B cell (primary cell): ENCODE measurements around the gene DNAJB6. TPM values are rescaled to one million over a fixed set of nuclear protein-coding genes. Genes with fewer than 3 reads are reported as not detected.
A peak's percentile ranks its signal among the peaks of the same experiment; 100 is the strongest.

ENCODE experiments used
- ATAC-seq: fragments of 200-7000 bp; cut with Tn5 transposase; one replicate; pipeline ENCODE4 v1.10.0; 2021; ENCODE audit warnings: low read depth, mild to moderate bottlenecking, moderate number of reproducible peaks, moderate library complexity
- CTCF ChIA-PET: fragments of 350-600 bp; sonication (Branson Sonifier 250); formaldehyde crosslinking; loops from one replicate; lab custom pipeline; 2021; ENCODE audit warnings: antibody characterized with exemption, inconsistent platforms; lab: Charles Lee
- POLR2A ChIA-PET: fragments of 350-600 bp; sonication (Branson Sonifier 250); formaldehyde crosslinking; loops from one replicate; lab custom pipeline; 2021; ENCODE audit warnings: antibody characterized with exemption; lab: Charles Lee
- DNase-seq: peaks from one replicate; pipeline ENCODE4 v3.0.0; 2013
- H2AFZ ChIP-seq: 2 replicates; pipeline ENCODE4 v1.6.1; 2012; ENCODE audit warnings: mild to moderate bottlenecking, low read depth, low read length; ENCODE audit not compliant: insufficient read depth, poor library complexity, severe bottlenecking
- H3K27ac ChIP-seq, 2 donors: 1 replicate in 1 of 2; 2 replicates in 1 of 2; pipeline ENCODE4 v1.5.1; 2012 to 2013; ENCODE audit warnings: low read length in 2 of 2, mild to moderate bottlenecking in 2 of 2, moderate library complexity in 1 of 2
- H3K27me3 ChIP-seq, 4 experiments: fragments of 200-600 bp in 1 of 4; sonication (generic) in 1 of 4; replicated peaks in 1 of 4; 1 replicate in 2 of 4; 2 replicates in 2 of 4; pipeline versions ENCODE4 v1.6.1 to v1.7.0; 2013 to 2016; ENCODE audit warnings: low read length in 3 of 4, mild to moderate bottlenecking in 2 of 4, mixed read lengths in 1 of 4, moderate library complexity in 1 of 4; ENCODE audit not compliant: insufficient read depth in 4 of 4, control insufficient read depth in 3 of 4; ENCODE audit errors: control extremely low read depth in 1 of 4
- H3K36me3 ChIP-seq, 2 experiments: replicated peaks in 1 of 2; 1 replicate in 1 of 2; 2 replicates in 1 of 2; pipeline versions ENCODE4 v1.6.1 to v1.7.1; 2013; ENCODE audit warnings: low read length in 1 of 2; ENCODE audit not compliant: insufficient read depth in 2 of 2, control insufficient read depth in 1 of 2; ENCODE audit errors: control extremely low read depth in 1 of 2, extremely low read depth in 1 of 2
- H3K4me1 ChIP-seq, 2 donors: fragments of 200-600 bp in 1 of 2; sonication (generic) in 1 of 2; 1 replicate in 1 of 2; 2 replicates in 1 of 2; pipeline versions ENCODE4 v1.5.1 to v1.6.1; 2013 to 2017; ENCODE audit warnings: low read length in 2 of 2; ENCODE audit not compliant: control insufficient read depth in 2 of 2, insufficient read depth in 2 of 2
- H3K4me2 ChIP-seq: replicated peaks from 2 replicates; pipeline ENCODE3; 2012; ENCODE audit warnings: mild to moderate bottlenecking, low read depth, low read length; ENCODE audit not compliant: poor library complexity, severe bottlenecking
- H3K4me3 ChIP-seq, 5 experiments: fragments of 200-600 bp in 1 of 5; sonication (generic) in 1 of 5; 1 replicate in 3 of 5; 2 replicates in 2 of 5; pipeline versions ENCODE4 v1.5.1 to v1.7.0; 2011 to 2016; ENCODE audit warnings: low read length in 4 of 5, mild to moderate bottlenecking in 4 of 5, low read depth in 2 of 5, control low read depth in 1 of 5, moderate library complexity in 1 of 5; ENCODE audit not compliant: insufficient read depth in 1 of 5; ENCODE audit errors: control extremely low read depth in 1 of 5, extremely low read depth in 1 of 5
- H3K79me2 ChIP-seq: fragments of 200-600 bp; sonication (generic); one replicate; pipeline ENCODE4 v1.6.0; 2016; ENCODE audit warnings: low read length; ENCODE audit not compliant: control insufficient read depth, insufficient read depth
- H3K9ac ChIP-seq: fragments of 200-600 bp; sonication (generic); 2 replicates; pipeline ENCODE4 v1.6.1; 2017; ENCODE audit warnings: mild to moderate bottlenecking, low read length, moderate library complexity
- H3K9me3 ChIP-seq, 3 donors: one replicate each; pipeline versions ENCODE4 v1.6.1 to v1.7.1; 2013; ENCODE audit warnings: low read length in 2 of 3; ENCODE audit not compliant: control insufficient read depth in 2 of 3, insufficient read depth in 1 of 3; ENCODE audit errors: control extremely low read depth in 1 of 3
- H4K20me1 ChIP-seq: 2 replicates; pipeline ENCODE4 v1.6.0; 2012; ENCODE audit warnings: mild to moderate bottlenecking, low read length; ENCODE audit not compliant: insufficient read depth, control insufficient read depth, poor library complexity, severe bottlenecking
- H3K27ac Mint-ChIP-seq: one replicate; pipeline ENCODE4 v1.8.0; 2021; ENCODE audit warnings: mixed read lengths
- H3K27me3 Mint-ChIP-seq: one replicate; pipeline ENCODE4 v1.8.0; 2021; ENCODE audit warnings: mixed read lengths
- H3K4me1 Mint-ChIP-seq: one replicate; pipeline ENCODE4 v1.8.0; 2021; ENCODE audit warnings: mixed read lengths
- H3K4me3 Mint-ChIP-seq: one replicate; pipeline ENCODE4 v1.8.0; 2021; ENCODE audit warnings: mixed read lengths
- H3K9me3 Mint-ChIP-seq: one replicate; pipeline ENCODE4 v1.8.0; 2022; ENCODE audit warnings: mixed read lengths; ENCODE audit not compliant: insufficient read depth
- EZH2 ChIP-seq: IDR thresholded peaks from 2 replicates; pipeline ENCODE4 v1.6.1; 2012; ENCODE audit warnings: borderline replicate concordance, low read depth, mild to moderate bottlenecking, moderate library complexity, low read length; ENCODE audit not compliant: insufficient read depth, poor library complexity, severe bottlenecking
- WGBS: methylation state at CpG from one replicate; pipeline ENCODE4 v1.1.5; 2013; ENCODE audit warnings: missing lambda C conversion rate; ENCODE audit not compliant: insufficient coverage; 5-methylcytosine and 5-hydroxymethylcytosine counted together
- intact Hi-C: fragments of 100-400 bp; cut with micrococcal nuclease; formaldehyde crosslinking; loops from one replicate; pipeline ENCODE4 v1.10.0; 2022
- polyA plus RNA-seq: library from polyadenylated mRNA; depleted of rRNA; stranded (reverse); fragments of >200 nt; gene quantifications from 2 replicates; pipeline ENCODE4 v1.2.3, GENCODE V29; 2012
- total RNA-seq, 2 donors: library from RNA; stranded (reverse); fragments of 120-200 nt in 1 of 2; gene quantifications; 1 replicate in 1 of 2; 2 replicates in 1 of 2; pipeline versions ENCODE4 v1.2.3 to v1.2.4, GENCODE V29; 2013 to 2022
- TF ChIP-seq, protein P1 (sequence below): fragments of 200-600 bp; IDR thresholded peaks from one replicate; pipeline ENCODE4 v1.8.0; 2022; ENCODE audit warnings: antibody characterized with exemption, mild to moderate bottlenecking

DNAJB6 gene
- total and polyA plus RNA-seq, 2 donors (not counting 1 experiment from before 2014, with no cell fraction given) = 22.4 to 116 TPM

- CTCF ChIA-PET = no interaction called here
- POLR2A ChIA-PET = no interaction called here
- no peak overlapping the region for H3K4me2 ChIP-seq
These were observed 29.7 kb upstream of the DNAJB6 start for GRCh38 chr7:157306846-157307838.

More at GRCh38 chr7:157306846-157307838, 29.7 kb upstream of the DNAJB6 start:
- peaks cover 8% of the 10 kb centered on the region for H3K27me3 Mint-ChIP-seq
- 89% methylated on average over 27 of the region's 27 CpGs for WGBS
- DNase-seq (no peak), ATAC-seq (no peak)
- H3K4me1 Mint-ChIP-seq = peaks cover 13% of the 10 kb centered on the region
- no peaks in the 10 kb centered on the region for H3K27me3 ChIP-seq
- no peak overlapping the region for H3K27ac ChIP-seq
- no peak overlapping the region for H3K4me3 Mint-ChIP-seq
- H3K4me1 ChIP-seq = peaks cover 3 to 8% of the 10 kb centered on the region in 2 donors
- H2AFZ ChIP-seq = no peak overlapping the region
- no peak overlapping the region for H3K4me3 ChIP-seq
- H3K9me3 ChIP-seq = no peaks in the 10 kb centered on the region
- H3K9ac ChIP-seq = no peak overlapping the region
- H3K36me3 ChIP-seq = no peaks in the 10 kb centered on the region
- TF ChIP-seq, protein P1, sequence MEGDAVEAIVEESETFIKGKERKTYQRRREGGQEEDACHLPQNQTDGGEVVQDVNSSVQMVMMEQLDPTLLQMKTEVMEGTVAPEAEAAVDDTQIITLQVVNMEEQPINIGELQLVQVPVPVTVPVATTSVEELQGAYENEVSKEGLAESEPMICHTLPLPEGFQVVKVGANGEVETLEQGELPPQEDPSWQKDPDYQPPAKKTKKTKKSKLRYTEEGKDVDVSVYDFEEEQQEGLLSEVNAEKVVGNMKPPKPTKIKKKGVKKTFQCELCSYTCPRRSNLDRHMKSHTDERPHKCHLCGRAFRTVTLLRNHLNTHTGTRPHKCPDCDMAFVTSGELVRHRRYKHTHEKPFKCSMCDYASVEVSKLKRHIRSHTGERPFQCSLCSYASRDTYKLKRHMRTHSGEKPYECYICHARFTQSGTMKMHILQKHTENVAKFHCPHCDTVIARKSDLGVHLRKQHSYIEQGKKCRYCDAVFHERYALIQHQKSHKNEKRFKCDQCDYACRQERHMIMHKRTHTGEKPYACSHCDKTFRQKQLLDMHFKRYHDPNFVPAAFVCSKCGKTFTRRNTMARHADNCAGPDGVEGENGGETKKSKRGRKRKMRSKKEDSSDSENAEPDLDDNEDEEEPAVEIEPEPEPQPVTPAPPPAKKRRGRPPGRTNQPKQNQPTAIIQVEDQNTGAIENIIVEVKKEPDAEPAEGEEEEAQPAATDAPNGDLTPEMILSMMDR = no peak
- TF ChIP-seq EZH2 = no peak
- H3K9me3 Mint-ChIP-seq = no peaks in the 10 kb centered on the region
- no peaks in the 10 kb centered on the region for H3K79me2 ChIP-seq
- no peaks in the 10 kb centered on the region for H4K20me1 ChIP-seq
- peak overlapping the region; percentile 20 for H3K27ac Mint-ChIP-seq
- intact Hi-C loops = no loop called here
